ENCODE data around the gene ATP11A.

GRCh38 chr13:112697756-112698655, 8.2 kb downstream of the ATP11A start:
- TF ChIP-seq CTCF (conservative IDR thresholded peaks at IDR 0.05; ENCODE audit: low read depth, low read length) (no peak), EZH2 (IDR thresholded peaks at IDR 0.05; ENCODE audit: low read length, unreplicated experiment) (no peak), EZH2phosphoT487 (IDR thresholded peaks at IDR 0.05; ENCODE audit: borderline replicate concordance, low read length) (no peak)
